ENCODE results near the gene PMPCA. TPM values are rescaled to one million over a fixed set of nuclear protein-coding genes. Genes with fewer than 3 reads are reported as not detected.

PMPCA gene
- total and polyA plus RNA-seq, 2 donors (not counting 3 experiments of a cell fraction or from before 2014, with no cell fraction given), result 69.0 to 75.3 TPM

DNA sequence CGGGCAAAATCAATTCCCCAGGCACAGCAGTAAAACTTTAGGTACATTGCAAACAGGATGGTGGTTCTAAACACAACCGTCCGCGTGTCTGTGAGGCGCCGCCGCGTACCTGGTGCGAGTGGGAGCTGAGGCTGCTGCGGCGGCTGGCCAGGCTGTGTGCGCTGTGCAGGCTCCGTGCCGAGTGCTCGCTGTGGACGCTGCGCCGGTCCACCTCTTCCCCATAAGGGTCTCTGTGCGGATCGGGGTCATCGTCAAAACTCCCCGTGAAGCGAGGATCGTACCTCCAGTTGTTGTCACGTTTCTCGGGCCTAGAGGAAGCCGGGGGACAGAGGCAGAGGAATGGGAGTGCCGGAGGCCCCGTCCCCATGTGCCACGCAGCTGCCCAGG, 55.7 kb downstream of the PMPCA start:
- Histone ChIP-seq H3K9ac (replicated peaks; ENCODE audit: extremely low read depth, insufficient read depth, low read length) (no peak overlapping the region), H4K20me1 (replicated peaks; ENCODE audit: control insufficient read depth, extremely low read depth, insufficient read depth, low read length) (no peaks in the 10 kb centered on the region), H3K9me1 (replicated peaks; ENCODE audit: control insufficient read depth, extremely low read depth, insufficient read depth, low read length) (no peaks in the 10 kb centered on the region), H3K36me3 (ENCODE audit: control insufficient read depth in 2 of 2, extremely low read depth in 1 of 2, insufficient read depth in 2 of 2, low read length in 2 of 2) (peaks cover 35 to 74% of the 10 kb centered on the region in 2 experiments), H3K9me3 (replicated peaks; ENCODE audit: control insufficient read depth, insufficient read depth, low read length) (no peaks in the 10 kb centered on the region), H3K27me3 (ENCODE audit: control insufficient read depth in 2 of 2, insufficient read depth in 2 of 2, low read length in 2 of 2) (no peaks in the 10 kb centered on the region), H3K27ac (ENCODE audit: insufficient read depth, low read depth, low read length) (no peak overlapping the region), H3K4me3 (replicated peaks in 1 of 3; ENCODE audit: insufficient read depth in 1 of 3, low read depth in 1 of 3, low read length in 3 of 3) (no peak overlapping the region), H2AFZ (ENCODE audit: low read depth, low read length) (no peak overlapping the region), H3K4me1 (ENCODE audit: control insufficient read depth, extremely low read depth, insufficient read depth, low read length) (no peaks in the 10 kb centered on the region), H3K4me2 (ENCODE audit: insufficient read depth, low read length) (no peak overlapping the region), H3K79me2 (ENCODE audit: control insufficient read depth, insufficient read depth, low read length) (peaks cover 21% of the 10 kb centered on the region)
- dilution Hi-C loops (cut with MboI; ENCODE audit: extremely low pct_ligation_motif_present, low sequenced_read_pairs) (no loop called here), intact Hi-C loops (cut with micrococcal nuclease) (no loop called here)
- ChIA-PET POLR2A (no interaction called here), CTCF (no interaction called here)
- FAIRE-seq (no peak), DNase-seq (ENCODE audit: low read depth, low spot score) (no peak)
- no peak for TF ChIP-seq FOS (IDR thresholded peaks at IDR 0.05; ENCODE audit: borderline replicate concordance, insufficient read depth, low read length)
- TF ChIP-seq, protein P1, sequence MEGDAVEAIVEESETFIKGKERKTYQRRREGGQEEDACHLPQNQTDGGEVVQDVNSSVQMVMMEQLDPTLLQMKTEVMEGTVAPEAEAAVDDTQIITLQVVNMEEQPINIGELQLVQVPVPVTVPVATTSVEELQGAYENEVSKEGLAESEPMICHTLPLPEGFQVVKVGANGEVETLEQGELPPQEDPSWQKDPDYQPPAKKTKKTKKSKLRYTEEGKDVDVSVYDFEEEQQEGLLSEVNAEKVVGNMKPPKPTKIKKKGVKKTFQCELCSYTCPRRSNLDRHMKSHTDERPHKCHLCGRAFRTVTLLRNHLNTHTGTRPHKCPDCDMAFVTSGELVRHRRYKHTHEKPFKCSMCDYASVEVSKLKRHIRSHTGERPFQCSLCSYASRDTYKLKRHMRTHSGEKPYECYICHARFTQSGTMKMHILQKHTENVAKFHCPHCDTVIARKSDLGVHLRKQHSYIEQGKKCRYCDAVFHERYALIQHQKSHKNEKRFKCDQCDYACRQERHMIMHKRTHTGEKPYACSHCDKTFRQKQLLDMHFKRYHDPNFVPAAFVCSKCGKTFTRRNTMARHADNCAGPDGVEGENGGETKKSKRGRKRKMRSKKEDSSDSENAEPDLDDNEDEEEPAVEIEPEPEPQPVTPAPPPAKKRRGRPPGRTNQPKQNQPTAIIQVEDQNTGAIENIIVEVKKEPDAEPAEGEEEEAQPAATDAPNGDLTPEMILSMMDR (IDR thresholded peaks at IDR 0.05; ENCODE audit: extremely low read depth in 1 of 2, insufficient read depth in 1 of 2, low read depth in 1 of 2, low read length in 2 of 2), result no peak
- no peak for TF ChIP-seq POLR2AphosphoS5 (IDR thresholded peaks at IDR 0.05; ENCODE audit: insufficient read depth, low read depth, low read length)
- TF ChIP-seq JUN (IDR thresholded peaks at IDR 0.05; ENCODE audit: borderline replicate concordance, insufficient read depth, insufficient read length, low read depth), result no peak
- TF ChIP-seq, protein P2, sequence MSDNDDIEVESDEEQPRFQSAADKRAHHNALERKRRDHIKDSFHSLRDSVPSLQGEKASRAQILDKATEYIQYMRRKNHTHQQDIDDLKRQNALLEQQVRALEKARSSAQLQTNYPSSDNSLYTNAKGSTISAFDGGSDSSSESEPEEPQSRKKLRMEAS (IDR thresholded peaks at IDR 0.05; ENCODE audit: insufficient read depth, insufficient read length), result no peak
- no peak for TF ChIP-seq POLR2A (IDR thresholded peaks at IDR 0.05; ENCODE audit: low read depth, low read length)
- no peak for TF ChIP-seq MYC (IDR thresholded peaks at IDR 0.05; ENCODE audit: low read depth, low read length)
- TF ChIP-seq EZH2 (IDR thresholded peaks at IDR 0.05; ENCODE audit: borderline replicate concordance, low read depth, low read length, severe bottlenecking), result no peak
- no peak for TF ChIP-seq GATA2 (IDR thresholded peaks at IDR 0.05; ENCODE audit: insufficient read depth, insufficient read length, low read depth, low read length)
- no TSS peak for BruUV-seq (replicated peaks)

All from endothelial cell of umbilical vein (primary cell).